Nucleus accumbens (tissue), 56 donors: ENCODE data around the gene CCR1.
"Not testable (repeated sequence)": the region's sequence is repeated elsewhere in the genome, so short reads cannot be mapped to it uniquely, and the experiment has no call there.

ENCODE experiments used
- DNase-seq, 56 donors: peaks; one replicate each; lab custom pipeline; 2025; lab: John Stamatoyannopoulos, UW

CCR1 gene

DNA sequence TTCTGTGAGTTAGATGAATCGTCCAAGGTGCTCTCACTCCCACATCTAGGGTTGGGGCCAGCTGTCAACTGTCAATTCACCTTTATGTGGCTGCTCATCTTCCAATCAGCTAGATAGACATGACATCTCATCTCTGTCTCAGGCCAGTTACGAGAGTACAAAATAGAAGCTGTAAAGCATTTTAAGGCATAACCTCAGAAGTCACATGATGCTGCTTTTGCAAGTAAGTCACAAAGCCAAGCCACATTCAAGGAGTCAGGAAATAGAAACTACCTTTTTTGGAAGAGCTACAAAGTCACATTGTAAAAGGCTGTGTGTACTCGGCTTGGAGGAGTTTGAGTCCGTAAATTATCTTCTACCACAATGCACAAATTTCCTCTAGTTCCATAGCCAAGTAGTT, 5.1 kb upstream of the CCR1 start:
- DNase-seq: no peak

DNA sequence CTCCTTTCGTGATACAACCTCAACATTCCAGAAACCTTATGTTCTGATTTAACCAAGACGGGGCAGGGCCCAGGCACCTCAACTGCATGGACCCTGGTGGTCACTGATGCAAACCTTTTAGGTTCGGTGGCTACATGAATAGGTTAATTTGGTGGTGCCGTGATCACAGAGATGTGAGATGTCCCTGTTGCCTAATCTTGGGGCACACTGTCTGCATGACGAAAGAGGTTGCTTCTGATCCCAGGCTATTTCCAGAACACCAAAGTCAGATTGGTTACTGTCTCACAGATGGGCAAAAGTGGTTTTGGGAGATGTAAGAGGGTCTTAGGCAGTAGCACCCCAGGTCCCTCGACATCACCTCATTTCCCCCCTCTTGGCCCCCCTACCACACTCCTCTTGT, 4.0 kb upstream of the CCR1 start:
- no peak for DNase-seq

DNA sequence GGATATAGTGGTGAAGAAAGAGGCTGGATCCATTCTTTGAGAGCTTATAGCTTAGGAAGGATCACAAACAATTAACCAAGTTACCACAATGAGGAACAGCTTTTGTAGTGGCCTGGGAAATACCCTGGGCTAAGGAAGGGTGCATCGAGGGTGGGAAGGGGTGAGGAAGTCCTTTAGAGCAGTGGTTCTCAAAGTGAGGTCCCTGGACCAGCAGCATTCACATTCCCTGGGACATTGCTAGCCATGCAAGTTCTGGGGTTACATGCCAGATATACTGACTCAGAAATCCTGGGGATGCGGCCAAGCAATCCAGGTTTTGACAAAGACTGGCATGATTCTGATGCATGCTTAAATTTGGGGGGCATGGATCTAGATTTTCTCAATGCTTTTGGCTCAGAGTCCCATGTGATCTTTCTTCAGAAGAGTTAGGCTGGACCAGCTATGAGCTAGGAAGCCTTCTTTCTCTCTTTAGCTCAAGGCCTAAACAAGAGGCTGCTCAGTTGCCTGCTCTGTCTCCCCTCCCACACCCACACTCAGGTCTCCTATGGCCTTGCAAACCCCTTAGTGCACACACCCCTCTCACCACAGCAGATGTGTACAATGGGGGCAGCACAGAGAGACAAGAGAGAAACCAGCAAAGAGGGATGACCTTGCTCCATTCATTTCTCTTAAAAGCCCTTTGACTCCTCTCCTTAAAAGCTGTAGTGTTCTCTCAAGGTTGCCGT, 1.8 kb upstream of the CCR1 start:
- no peak for DNase-seq

DNA sequence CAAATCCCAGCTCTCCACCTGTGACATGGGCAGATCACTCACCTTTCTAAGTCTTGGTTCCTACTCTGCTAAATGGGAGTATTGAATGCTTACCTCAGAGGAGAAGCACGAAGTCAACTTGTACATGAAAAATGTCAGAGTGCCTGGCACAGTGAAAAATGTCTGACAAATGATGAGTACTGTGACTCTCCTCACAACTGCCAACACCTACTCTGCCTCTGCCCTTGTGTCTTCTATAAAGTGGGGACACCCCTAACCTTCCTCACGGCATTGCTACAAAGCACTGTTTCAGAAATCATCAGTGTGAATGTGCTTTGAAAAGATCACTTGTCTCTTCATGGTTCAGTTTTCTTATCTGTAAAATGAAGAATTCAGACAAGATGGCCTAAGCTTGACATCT, 940 bp upstream of the CCR1 start:
- no peak for DNase-seq

DNA sequence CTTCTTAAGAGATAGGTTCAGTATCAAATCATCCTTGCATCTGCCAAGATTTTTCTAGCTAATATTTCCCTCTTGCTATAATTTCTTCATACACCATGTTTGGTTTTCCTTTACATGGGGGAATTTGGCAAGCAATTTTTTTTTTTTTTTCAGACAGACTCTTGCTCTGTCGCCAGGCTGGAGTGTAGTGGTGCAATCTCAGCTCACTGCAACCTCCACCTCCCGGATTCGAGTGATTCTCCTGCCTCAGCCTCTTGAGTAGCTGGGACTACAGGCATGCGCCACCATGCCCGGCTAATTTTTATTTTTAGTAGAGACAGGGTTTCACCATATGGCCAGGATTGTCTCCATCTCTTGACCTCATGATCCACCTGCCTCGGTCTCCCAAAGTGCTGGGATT, 599 bp downstream of the CCR1 start:
- not testable (repeated sequence) for DNase-seq

DNA sequence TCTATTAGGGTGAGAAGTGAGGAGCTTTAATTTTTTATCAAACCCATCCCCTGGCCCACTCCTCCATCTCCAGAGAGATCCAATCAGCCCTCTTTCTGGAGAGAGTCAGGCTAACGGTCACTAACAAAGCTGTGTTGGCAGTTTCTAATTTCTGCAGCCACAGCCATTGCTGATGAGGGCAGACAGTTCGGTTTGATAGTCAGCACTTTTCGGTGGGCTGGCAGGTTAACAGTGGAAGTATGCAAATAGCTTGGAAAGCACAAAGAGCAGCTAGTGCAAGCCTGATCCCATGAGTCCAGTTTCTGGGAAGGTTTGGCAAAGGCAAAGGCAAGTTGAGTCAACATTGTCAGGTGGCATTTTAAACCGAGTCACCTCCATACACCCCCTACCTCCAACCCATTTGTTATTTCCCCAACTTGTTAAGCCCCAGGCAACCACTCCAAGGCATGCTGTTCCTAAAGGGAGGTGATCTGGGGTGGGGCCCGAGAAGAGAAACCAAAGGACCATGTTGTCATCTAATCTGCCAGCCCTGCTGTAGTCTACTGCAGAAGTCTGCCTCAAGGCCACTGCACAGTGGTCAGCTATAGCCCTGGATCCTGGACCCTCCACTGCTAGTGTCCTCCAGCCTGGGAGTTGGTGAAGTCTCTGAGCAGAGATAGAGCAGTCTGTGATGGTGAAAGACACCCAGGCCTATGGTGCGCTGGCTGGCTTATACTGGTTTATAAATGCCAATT, 1.7 kb downstream of the CCR1 start:
- peak in 1 of 56 donors; percentile 14 for DNase-seq

DNA sequence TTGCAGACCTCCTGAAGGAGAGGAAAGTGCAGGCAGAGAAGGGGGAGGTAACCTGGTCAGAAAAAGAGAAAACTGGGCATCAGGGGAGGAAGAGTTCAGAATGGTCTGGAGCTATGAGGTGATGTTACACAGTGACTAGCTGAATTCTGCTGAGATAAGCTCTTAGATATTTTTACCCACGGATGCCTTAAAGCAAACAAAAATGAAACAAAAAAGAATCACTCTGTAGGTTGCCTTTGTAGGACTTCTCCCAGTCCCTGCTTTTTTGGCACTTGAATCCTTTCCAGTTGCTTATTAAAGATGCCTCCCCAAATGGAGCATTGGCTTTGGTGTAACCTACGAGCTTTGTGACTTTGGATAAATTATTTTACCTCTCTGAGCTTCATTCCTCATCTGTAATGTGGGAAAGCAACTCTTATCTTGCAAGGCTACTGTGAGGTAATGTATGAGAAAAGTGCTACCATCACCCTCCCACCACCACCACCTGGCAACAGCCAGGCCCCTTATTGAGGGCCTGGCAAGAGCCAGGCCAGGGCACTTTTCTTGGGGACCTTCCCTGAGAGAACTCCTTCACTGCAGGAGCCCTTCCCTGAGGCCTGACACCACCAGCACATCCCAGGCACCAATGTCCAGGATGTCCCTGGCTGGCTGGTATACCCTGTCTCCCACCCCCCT, 2.7 kb downstream of the CCR1 start:
- DNase-seq: no peak

DNA sequence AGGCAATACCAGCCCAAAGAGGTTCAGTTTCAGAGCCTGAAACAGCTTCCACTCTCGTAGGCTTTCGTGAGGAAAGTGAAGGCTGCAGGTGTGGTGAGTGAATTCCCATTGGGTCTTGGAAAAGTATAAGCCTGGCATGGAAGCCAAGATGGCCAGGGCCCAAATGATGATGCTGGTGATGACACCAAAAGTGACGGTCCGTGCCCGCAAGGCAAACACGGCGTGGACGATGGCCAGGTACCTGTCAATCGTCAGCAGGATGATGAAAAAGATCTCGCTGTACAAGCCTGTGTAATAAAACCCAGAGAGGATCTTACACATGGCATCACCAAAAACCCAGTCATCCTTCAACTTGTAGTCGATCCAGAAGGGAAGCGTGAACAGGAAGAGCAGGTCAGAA, 4.4 kb downstream of the CCR1 start:
- no peak for DNase-seq

DNA sequence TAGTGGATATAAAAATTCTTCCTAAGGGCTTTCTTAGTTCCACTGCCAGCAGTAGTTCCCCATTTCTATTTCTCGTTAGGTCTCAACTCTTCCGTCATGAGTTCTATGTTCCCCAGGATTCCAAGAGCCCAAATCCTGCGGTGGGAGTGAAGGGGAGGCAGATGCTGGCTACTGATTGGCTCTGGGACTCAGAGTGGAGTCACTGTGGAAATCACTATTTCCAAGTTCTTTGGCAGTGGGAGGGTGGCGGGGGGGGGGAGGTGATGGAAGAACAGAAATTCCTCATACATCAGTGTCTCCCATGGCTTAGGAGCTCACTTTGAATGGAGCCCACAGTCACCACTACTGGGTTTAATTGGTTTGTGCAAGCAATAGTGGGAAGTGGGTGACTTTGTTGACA, 5.6 kb downstream of the CCR1 start:
- no peak for DNase-seq

DNA sequence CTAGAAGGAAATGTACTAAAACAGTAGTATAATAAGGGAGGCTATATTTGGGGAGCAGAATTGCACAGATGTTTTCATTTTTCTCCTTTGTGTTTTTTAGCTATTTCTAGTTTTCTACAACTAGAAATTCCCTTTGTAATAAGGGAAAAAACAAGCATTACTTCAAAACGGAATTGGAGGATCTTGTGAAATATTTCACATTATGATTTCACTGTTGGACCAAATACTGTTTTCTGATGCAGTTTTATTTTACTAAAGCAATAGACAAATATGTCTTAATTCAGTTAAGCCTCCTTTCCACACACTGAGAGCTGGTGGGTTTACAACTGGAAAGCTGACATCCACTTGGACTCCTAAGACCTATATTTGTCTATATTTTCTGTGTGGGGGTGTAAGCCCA, 7.3 kb downstream of the CCR1 start:
- no peak for DNase-seq

DNA sequence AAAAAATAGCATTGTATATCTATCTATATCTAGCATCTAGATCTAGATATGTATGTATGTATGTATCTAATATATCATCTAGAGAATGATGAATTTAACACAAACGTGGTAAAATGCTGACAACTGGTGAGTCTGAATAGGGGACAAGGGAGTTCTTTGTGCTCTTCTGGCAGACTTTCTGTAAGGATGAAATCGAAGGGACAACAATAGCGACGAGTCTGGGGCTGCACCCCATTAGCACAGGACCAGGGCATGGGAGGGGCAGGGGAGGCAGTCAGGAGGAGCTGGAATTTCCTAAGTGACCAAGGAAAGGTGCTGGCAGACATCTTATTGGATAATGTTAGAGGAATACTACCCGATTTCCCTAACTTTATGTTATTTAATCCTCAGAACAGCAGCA, 7.9 kb downstream of the CCR1 start:
- peak in 2 of 56 donors; percentile 7 to 12 for DNase-seq

DNA sequence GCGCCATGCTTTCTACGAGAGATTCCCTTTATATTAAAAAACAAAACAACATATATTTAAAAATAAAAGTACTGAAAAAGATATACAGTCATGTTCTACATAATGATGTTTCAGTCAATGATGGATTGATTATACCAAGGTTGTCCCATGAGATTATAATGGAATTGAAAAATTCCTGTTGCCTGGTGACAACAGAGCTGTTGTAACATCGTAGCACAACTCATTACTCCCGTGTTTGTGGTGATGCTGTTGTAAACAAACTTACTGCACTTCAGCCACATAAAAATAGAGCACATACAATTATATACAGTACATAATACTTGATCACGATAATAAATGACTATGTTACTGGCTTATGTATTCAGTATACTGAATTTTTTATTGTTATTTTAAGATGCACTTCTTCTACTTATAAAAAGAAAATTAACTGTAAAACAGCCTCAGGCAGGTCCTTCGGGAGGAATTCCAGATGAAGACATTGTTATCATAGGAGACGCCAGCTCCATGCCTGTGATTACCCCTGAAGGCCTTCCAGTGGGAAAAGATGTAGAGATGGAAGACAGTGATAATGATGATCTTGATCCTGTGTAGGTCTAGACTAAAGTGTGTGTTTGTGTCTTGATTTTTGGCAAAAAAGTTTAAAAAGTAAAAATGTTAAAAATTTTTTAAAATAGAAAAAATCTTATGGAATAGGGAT, 11.7 kb downstream of the CCR1 start:
- no peak for DNase-seq

DNA sequence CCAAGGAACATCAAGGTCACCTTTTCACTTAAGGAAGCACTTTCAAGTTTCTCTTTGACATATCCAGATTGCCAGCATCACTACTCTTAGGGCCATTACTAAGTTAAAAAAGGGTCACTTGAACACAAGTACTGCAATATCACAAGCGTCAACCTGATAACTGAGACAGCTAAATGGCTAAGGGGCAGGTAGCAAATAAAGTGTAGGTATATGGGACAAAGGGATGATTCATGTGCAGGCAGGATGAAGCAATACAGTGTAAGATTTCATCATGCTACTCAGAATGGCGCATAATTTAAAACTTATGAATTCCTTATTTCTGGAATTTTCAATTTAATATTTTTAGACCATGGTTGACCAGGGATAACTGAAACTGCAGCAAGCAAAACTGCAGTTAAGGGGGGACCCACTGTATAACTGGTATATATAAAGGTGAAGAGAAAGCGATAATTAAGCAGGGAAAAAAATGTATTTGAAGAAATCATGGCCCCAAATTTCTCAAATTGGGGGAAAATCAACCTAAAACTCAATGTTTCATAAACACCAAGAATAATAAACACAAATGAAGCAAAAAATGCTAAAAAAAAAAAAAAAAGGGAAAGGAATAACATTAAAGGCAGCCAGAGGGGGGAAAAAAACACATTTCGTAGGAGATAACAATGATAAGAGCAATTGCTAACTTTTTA, 13.1 kb downstream of the CCR1 start:
- no peak for DNase-seq

DNA sequence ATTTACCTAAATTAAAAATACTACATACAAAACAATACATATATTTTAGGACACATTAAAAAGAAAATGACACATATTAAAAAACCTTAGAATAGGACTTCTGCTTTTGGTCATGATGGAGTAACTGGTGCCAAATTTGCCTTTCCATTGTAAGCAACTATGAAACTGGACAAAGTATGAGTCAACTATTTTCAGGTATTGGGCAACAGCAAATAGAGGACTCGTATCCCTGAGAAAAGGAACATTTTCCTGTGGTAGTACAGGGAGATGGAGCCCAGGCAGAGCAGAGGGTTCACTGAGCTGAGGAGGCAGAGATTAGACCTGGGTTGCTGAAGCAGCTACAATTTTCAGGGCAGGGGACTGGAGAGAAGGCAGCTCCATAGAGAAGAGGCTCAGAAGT, 14.7 kb downstream of the CCR1 start:
- DNase-seq: no peak

DNA sequence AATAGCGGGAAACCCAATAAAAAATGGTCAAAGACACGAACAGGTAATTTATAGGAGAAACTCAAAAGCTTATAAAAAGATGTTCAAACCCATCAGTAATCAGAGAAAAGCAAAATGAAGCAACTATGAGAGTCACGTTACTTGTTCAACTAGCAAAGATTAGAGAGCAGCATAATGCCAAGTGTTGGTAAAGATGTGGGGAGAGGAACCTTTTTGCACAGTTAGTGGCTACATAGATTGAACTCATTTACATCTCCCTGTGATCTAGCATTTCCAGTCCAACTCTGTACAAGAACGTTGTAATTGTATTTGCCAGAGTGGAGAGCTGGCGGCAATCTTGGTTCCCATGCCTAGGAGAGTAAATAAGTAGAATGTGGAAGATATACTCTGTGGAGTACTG, 15.2 kb downstream of the CCR1 start:
- no peak for DNase-seq

DNA sequence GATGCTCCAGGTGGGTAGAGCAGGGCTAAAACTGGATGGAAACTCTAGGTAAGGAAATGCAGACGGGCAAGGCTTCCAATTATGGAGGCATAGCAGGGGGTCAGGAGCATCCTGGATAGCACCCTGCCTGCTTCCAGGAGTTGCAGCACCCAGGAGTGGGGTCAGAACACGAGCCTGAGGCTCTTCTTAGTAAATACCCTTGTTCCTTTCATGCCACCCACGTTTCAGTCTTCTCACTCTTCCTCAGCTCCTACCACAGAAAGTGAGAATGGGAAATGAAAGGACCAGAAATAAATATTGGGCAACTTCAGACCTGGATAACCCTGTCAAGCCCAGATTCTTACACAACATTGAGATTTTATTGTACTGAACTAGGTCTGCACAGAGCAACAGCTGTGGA, 16.4 kb downstream of the CCR1 start:
- DNase-seq: peak in 1 of 56 donors; percentile 8

DNA sequence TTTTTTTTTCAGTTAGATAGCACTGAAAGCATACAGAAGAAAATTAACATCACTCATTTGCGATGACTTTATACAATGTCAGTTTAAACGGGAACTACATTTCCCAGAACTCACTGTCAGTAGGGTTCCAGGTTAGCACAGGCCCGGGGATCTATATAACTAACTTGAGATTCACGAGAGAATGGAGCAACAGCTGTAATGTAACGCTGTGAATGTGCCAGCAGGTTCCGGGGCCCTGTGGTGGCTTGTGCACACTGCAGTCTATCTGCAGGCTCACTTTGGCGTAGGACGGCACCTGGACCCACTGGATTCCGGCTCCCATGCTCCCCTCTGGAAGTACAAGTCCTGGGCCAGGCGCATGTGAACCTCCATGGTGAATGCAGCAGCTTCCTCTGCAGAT, 19.4 kb downstream of the CCR1 start:
- no peak for DNase-seq

DNA sequence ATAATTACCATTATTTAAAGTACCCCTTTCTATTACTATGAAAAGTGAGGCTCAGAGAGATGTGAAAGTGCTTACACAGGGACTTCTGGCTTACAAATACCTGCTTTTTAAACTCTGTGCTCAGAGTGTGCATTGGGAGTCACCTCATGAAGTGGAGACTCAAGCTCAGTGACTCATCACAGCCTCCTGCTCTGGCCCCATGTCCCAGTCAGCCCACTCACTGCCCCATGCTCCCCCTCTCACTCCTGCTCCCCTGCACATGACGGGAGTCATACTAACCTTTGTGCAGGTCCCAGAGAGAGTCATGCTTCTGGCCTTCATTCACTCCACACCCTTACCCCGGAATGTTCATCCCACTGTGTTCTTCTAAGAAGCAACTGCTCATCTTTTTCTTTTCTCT, 20.2 kb downstream of the CCR1 start:
- DNase-seq: no peak

DNA sequence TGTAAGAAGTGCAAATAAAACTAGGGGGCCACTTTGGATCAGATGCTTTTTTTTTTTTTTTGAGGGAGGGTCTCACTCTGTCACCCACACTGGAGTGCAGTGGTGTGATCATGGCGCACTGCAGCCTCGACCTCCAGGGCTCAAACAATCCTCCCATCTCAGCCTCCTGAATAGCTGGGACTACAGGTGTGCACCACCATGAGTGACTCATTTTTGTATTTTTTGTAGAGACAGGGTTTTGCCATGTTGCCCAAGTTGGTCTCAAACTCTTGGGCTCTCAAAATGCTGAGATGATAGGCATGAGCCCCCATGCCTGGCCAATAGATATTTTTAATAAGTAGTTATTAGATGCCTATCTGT, 20.8 kb downstream of the CCR1 start:
- DNase-seq: no peak

DNA sequence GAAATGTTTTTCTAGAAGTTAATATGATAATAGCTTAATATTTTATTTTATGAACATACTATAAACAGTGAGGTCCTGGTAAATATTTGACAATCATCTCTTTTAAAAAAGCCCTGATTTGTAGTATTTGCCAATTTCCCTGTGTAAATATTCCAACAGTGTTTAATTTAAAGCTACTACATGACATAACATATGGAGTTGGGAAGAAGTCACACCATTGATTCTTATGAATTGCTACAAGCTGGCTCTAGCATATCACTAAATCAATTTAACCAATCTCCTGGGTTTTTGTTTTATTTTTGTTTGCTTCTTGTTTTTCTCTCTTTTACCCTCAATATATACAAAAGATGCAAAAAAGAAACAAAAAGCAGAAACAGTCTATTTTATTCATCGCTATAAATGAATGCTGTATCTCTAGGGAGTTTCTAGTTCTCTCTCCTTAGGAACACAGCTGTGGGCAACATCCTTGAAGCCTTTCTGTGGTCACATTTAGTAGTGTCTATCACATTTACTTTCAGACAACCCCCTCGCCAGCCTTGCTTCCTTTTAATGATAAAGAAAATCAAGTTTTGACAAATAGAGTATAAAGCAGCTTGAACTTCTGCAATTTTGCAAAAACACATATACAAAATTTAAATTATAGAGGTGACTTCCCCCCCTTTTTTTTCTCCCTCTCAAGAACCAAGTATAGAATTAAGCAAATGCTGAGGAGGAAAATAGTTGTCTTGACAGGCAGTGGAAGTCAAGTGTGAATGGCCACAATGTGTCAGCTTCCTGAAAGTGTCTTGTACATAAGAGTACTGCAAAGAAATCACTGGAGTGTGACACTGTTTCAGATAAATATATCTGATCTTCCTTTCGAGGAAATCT, 21.4 kb downstream of the CCR1 start:
- DNase-seq: no peak
